ENCODE results near the gene LMF1. TPM values are rescaled to one million over a fixed set of nuclear protein-coding genes. Genes with fewer than 3 reads are reported as not detected.

LMF1 gene
- total RNA-seq, 3 donors from 2014 or later (not counting 1 experiment from before 2014, with no cell fraction given), result 28.2 to 42.2 (median 41.2) TPM

DNA sequence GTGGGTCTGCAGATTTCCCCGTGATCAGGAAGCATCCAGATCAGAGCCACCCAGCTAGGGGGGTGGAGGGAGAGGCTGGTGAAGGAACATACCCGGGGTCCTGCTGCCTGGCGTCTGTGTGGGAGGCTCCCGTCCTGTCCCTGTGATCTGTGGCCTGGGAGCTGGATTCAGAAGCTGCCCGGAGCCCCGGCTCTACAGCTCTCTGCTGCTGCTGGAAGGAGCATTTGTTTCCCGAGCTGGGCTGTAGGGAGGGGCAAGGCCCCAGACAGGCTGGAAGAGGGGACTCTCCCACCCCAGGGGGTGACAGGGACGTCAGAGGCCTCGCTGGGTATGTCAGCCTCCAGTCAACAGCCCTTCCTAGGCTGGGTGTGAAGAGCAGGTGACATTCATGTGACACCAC, 21.0 kb upstream of the LMF1 start:
- no peaks in the 10 kb centered on the region for H3K36me3 ChIP-seq (ENCODE audit: control insufficient read depth, insufficient read depth, low read length)
- intact Hi-C loops (cut with micrococcal nuclease), result no loop called here
- no peak overlapping the region for H3K4me3 ChIP-seq (ENCODE audit: low read length)
- H3K27ac ChIP-seq (ENCODE audit: low read length), result no peak overlapping the region
- H3K27me3 Mint-ChIP-seq (ENCODE audit: low read depth in 2 of 2), result peaks cover 16 to 20% of the 10 kb centered on the region in 2 donors
- ATAC-seq, result no peak
- H3K4me1 ChIP-seq (ENCODE audit: control insufficient read depth, insufficient read depth, low read length), result peaks cover under 1% of the 10 kb centered on the region
- H3K36me3 Mint-ChIP-seq, result no peaks in the 10 kb centered on the region
- no peak overlapping the region for H3K27ac Mint-ChIP-seq
- no peak overlapping the region for H3K4me3 Mint-ChIP-seq
- TF ChIP-seq, protein P1, sequence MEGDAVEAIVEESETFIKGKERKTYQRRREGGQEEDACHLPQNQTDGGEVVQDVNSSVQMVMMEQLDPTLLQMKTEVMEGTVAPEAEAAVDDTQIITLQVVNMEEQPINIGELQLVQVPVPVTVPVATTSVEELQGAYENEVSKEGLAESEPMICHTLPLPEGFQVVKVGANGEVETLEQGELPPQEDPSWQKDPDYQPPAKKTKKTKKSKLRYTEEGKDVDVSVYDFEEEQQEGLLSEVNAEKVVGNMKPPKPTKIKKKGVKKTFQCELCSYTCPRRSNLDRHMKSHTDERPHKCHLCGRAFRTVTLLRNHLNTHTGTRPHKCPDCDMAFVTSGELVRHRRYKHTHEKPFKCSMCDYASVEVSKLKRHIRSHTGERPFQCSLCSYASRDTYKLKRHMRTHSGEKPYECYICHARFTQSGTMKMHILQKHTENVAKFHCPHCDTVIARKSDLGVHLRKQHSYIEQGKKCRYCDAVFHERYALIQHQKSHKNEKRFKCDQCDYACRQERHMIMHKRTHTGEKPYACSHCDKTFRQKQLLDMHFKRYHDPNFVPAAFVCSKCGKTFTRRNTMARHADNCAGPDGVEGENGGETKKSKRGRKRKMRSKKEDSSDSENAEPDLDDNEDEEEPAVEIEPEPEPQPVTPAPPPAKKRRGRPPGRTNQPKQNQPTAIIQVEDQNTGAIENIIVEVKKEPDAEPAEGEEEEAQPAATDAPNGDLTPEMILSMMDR (IDR thresholded peaks at IDR 0.05), result no peak
- H3K4me1 Mint-ChIP-seq, result no peaks in the 10 kb centered on the region
- H3K9me3 Mint-ChIP-seq, result no peaks in the 10 kb centered on the region
- DNase-seq, result no peak
- H3K9me3 ChIP-seq (ENCODE audit: control insufficient read depth, insufficient read depth, low read length), result peaks cover 7% of the 10 kb centered on the region
- H3K27me3 ChIP-seq (ENCODE audit: control insufficient read depth, insufficient read depth, low read length), result no peaks in the 10 kb centered on the region
- 87% methylated on average over 9 of the region's 9 CpGs for WGBS (ENCODE audit: insufficient coverage)

DNA sequence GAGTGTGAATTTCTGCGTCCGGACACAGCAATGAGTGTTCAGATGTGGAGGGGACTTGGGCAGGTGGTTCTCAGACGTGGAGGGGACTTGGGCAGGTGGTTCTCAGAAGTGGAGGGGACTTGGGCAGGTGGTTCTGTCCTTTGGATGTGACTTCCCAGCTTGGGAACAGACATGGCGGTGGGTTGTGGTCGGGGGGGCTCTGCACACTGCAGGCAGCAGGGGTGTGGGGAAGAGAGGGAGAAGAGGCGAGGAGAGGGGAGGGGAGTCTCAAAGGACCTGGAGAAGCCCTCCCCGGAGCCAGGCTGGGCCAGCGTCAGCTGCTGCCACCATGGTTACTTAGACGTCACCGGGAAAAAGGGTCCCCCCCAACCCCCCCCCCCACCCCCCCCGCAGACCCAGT, 20.6 kb upstream of the LMF1 start:
- no peak overlapping the region for H3K27ac Mint-ChIP-seq
- H3K27me3 Mint-ChIP-seq (ENCODE audit: low read depth in 2 of 2), result peaks cover 12 to 16% of the 10 kb centered on the region in 2 donors
- DNase-seq, result no peak
- H3K36me3 Mint-ChIP-seq, result no peaks in the 10 kb centered on the region
- no peaks in the 10 kb centered on the region for H3K9me3 Mint-ChIP-seq
- no peak overlapping the region for H3K4me3 ChIP-seq (ENCODE audit: low read length)
- TF ChIP-seq, protein P1 (IDR thresholded peaks at IDR 0.05), result no peak
- no peaks in the 10 kb centered on the region for H3K4me1 ChIP-seq (ENCODE audit: control insufficient read depth, insufficient read depth, low read length)
- H3K9me3 ChIP-seq (ENCODE audit: control insufficient read depth, insufficient read depth, low read length), result peaks cover 7% of the 10 kb centered on the region
- intact Hi-C loops (cut with micrococcal nuclease), result no loop called here
- no peaks in the 10 kb centered on the region for H3K27me3 ChIP-seq (ENCODE audit: control insufficient read depth, insufficient read depth, low read length)
- H3K36me3 ChIP-seq (ENCODE audit: control insufficient read depth, insufficient read depth, low read length), result no peaks in the 10 kb centered on the region
- no peaks in the 10 kb centered on the region for H3K4me1 Mint-ChIP-seq
- WGBS (ENCODE audit: insufficient coverage), result 87% methylated on average over 5 of the region's 11 CpGs
- no peak overlapping the region for H3K4me3 Mint-ChIP-seq
- H3K27ac ChIP-seq (ENCODE audit: low read length), result no peak overlapping the region
- ATAC-seq, result no peak

GRCh38 chr16:990516-991291, 19.9 kb upstream of the LMF1 start:
- Mint-ChIP-seq H3K4me3 (no peak overlapping the region), H3K9me3 (no peaks in the 10 kb centered on the region), H3K36me3 (no peaks in the 10 kb centered on the region), H3K27me3 (ENCODE audit: low read depth in 2 of 2) (peaks cover 5 to 10% of the 10 kb centered on the region in 2 donors), H3K27ac (no peak overlapping the region), H3K4me1 (no peaks in the 10 kb centered on the region)
- no peak for DNase-seq
- Histone ChIP-seq H3K9me3 (ENCODE audit: control insufficient read depth, insufficient read depth, low read length) (peaks cover 7% of the 10 kb centered on the region), H3K4me3 (ENCODE audit: low read length) (no peak overlapping the region), H3K36me3 (ENCODE audit: control insufficient read depth, insufficient read depth, low read length) (no peaks in the 10 kb centered on the region), H3K27me3 (ENCODE audit: control insufficient read depth, insufficient read depth, low read length) (no peaks in the 10 kb centered on the region), H3K4me1 (ENCODE audit: control insufficient read depth, insufficient read depth, low read length) (no peaks in the 10 kb centered on the region), H3K27ac (ENCODE audit: low read length) (no peak overlapping the region)
- intact Hi-C loops (cut with micrococcal nuclease), result no loop called here
- TF ChIP-seq, protein P1 (IDR thresholded peaks at IDR 0.05), result no peak
- no peak for ATAC-seq
- WGBS (ENCODE audit: insufficient coverage), result 94% methylated on average over 41 of the region's 41 CpGs

All from natural killer cell (primary cell).